Esophagus squamous epithelium (tissue), 4 donors: ENCODE results near the gene IL22RA2.

ENCODE experiments used
- CTCF ChIP-seq, 6 experiments: fragments of 450-650 bp in 4 of 6; fragments of 200-600 bp in 2 of 6; sonication (generic) in 2 of 6; IDR thresholded peaks; one replicate each; pipeline ENCODE4 v1.5.1; 2016 to 2019; ENCODE audit warnings: antibody characterized with exemption in 6 of 6, mild to moderate bottlenecking in 4 of 6, moderate library complexity in 4 of 6
- POLR2A ChIP-seq, 4 donors: fragments of 450-650 bp; IDR thresholded peaks; one replicate each; pipeline ENCODE4 v1.6.1; 2017; ENCODE audit warnings: antibody characterized with exemption in 4 of 4, mild to moderate bottlenecking in 4 of 4, moderate library complexity in 3 of 4

GRCh38 chr6:137161949-137162348 lies 11.5 kb downstream of the IL22RA2 start:
- TF ChIP-seq CTCF (IDR thresholded peaks at IDR 0.05), result no peak
- TF ChIP-seq POLR2A (IDR thresholded peaks at IDR 0.05), result no peak
